ENCODE data around the gene COL5A1. TPM values are rescaled to one million over a fixed set of nuclear protein-coding genes. Genes with fewer than 3 reads are reported as not detected.

COL5A1 gene
- total and polyA plus RNA-seq, 4 donors: 12.2 to 169 (median 65.4) TPM

GRCh38 chr9:134723491-134724190 is 82.0 kb downstream of the COL5A1 start:
- Histone ChIP-seq H3K4me1 (ENCODE audit: control insufficient read depth in 5 of 5, insufficient read depth in 5 of 5, low read length in 5 of 5) (no peaks in the 10 kb centered on the region), H3K4me3 (no peak overlapping the region), H3K9ac (ENCODE audit: insufficient read depth in 1 of 2, low read length in 2 of 2) (no peak overlapping the region), H3K9me3 (ENCODE audit: control insufficient read depth in 4 of 4, insufficient read depth in 3 of 4, low read length in 3 of 4) (no peaks in the 10 kb centered on the region), H3K27ac (ENCODE audit: low read depth in 1 of 2, low read length in 1 of 2) (no peak overlapping the region), H3K27me3 (ENCODE audit: control insufficient read depth in 3 of 3, insufficient read depth in 3 of 3, low read length in 2 of 3) (no peaks in the 10 kb centered on the region), H3K36me3 (ENCODE audit: control insufficient read depth in 4 of 4, insufficient read depth in 4 of 4, low read length in 4 of 4) (peaks cover 0 to 33% (median 8%) of the 10 kb centered on the region in 4 donors)
- no peak for ATAC-seq (ENCODE audit: insufficient read depth, low FRiP score)
- WGBS, 2 donors: 61 to 71% methylated on average over 13 of the region's 13 CpGs
- TF ChIP-seq CTCF (IDR thresholded peaks at IDR 0.05; ENCODE audit: control extremely low read depth, extremely low read depth): no peak
- DNase-seq: no peak

GRCh38 chr9:134724202-134724911 is 82.8 kb downstream of the COL5A1 start:
- H3K27me3 ChIP-seq (ENCODE audit: control insufficient read depth in 3 of 3, insufficient read depth in 3 of 3, low read length in 2 of 3): no peaks in the 10 kb centered on the region
- WGBS, 2 donors: 85 to 86% methylated on average over 25 of the region's 25 CpGs
- H3K9ac ChIP-seq (ENCODE audit: insufficient read depth in 1 of 2, low read length in 2 of 2): no peak overlapping the region
- H3K36me3 ChIP-seq (ENCODE audit: control insufficient read depth in 4 of 4, insufficient read depth in 4 of 4, low read length in 4 of 4): peaks cover 0 to 32% (median 6%) of the 10 kb centered on the region in 4 donors
- no peaks in the 10 kb centered on the region for H3K4me1 ChIP-seq (ENCODE audit: control insufficient read depth in 5 of 5, insufficient read depth in 5 of 5, low read length in 5 of 5)
- TF ChIP-seq CTCF (IDR thresholded peaks at IDR 0.05; ENCODE audit: control extremely low read depth, extremely low read depth): no peak
- ATAC-seq (ENCODE audit: insufficient read depth, low FRiP score): no peak
- no peaks in the 10 kb centered on the region for H3K9me3 ChIP-seq (ENCODE audit: control insufficient read depth in 4 of 4, insufficient read depth in 3 of 4, low read length in 3 of 4)
- H3K27ac ChIP-seq (ENCODE audit: low read depth in 1 of 2, low read length in 1 of 2): no peak overlapping the region
- no peak overlapping the region for H3K4me3 ChIP-seq
- DNase-seq: no peak

GRCh38 chr9:134724912-134725604 is 83.5 kb downstream of the COL5A1 start:
- no peak overlapping the region for H3K9ac ChIP-seq (ENCODE audit: insufficient read depth in 1 of 2, low read length in 2 of 2)
- H3K4me3 ChIP-seq: no peak overlapping the region
- DNase-seq: no peak
- H3K36me3 ChIP-seq (ENCODE audit: control insufficient read depth in 4 of 4, insufficient read depth in 4 of 4, low read length in 4 of 4): peaks cover 0 to 27% (median 4%) of the 10 kb centered on the region in 4 donors
- no peak for ATAC-seq (ENCODE audit: insufficient read depth, low FRiP score)
- H3K27ac ChIP-seq (ENCODE audit: low read depth in 1 of 2, low read length in 1 of 2): no peak overlapping the region
- no peak for TF ChIP-seq CTCF (IDR thresholded peaks at IDR 0.05; ENCODE audit: control extremely low read depth, extremely low read depth)
- H3K27me3 ChIP-seq (ENCODE audit: control insufficient read depth in 3 of 3, insufficient read depth in 3 of 3, low read length in 2 of 3): no peaks in the 10 kb centered on the region
- no peaks in the 10 kb centered on the region for H3K4me1 ChIP-seq (ENCODE audit: control insufficient read depth in 5 of 5, insufficient read depth in 5 of 5, low read length in 5 of 5)
- no peaks in the 10 kb centered on the region for H3K9me3 ChIP-seq (ENCODE audit: control insufficient read depth in 4 of 4, insufficient read depth in 3 of 4, low read length in 3 of 4)
- WGBS, 2 donors: 77 to 81% methylated on average over 17 of the region's 17 CpGs

Data from lung (tissue), 12 donors.